HG02610 (cell line): ENCODE results near the gene SPINT4.
"Not testable (repeated sequence)": the region's sequence is repeated elsewhere in the genome, so short reads cannot be mapped to it uniquely, and the experiment has no call there.

ENCODE experiments used
- ATAC-seq: cut with Tn5 transposase; IDR thresholded peaks from one replicate; pipeline ENCODE4 v1.9.1; 2021; ENCODE audit warnings: mild to moderate bottlenecking, moderate library complexity; ENCODE audit not compliant: unreplicated experiment

Gene SPINT4

GRCh38 chr20:45764618-45765282 lies 42.6 kb downstream of the SPINT4 start:
- not testable (repeated sequence) for ATAC-seq

- ATAC-seq, result no peak
Observed at GRCh38 chr20:45765307-45765875, 43.2 kb downstream of the SPINT4 start.

GRCh38 chr20:45765980-45766379 lies 43.8 kb downstream of the SPINT4 start:
- ATAC-seq, result no peak

- no peak for ATAC-seq
Observed at GRCh38 chr20:45768479-45768878, 46.3 kb downstream of the SPINT4 start.

GRCh38 chr20:45771182-45771759 lies 49.1 kb downstream of the SPINT4 start:
- no peak for ATAC-seq

- no peak for ATAC-seq
Observed at GRCh38 chr20:45772693-45773092, 50.5 kb downstream of the SPINT4 start.

GRCh38 chr20:45774945-45775344 lies 52.8 kb downstream of the SPINT4 start:
- ATAC-seq, result no peak

GRCh38 chr20:45775411-45775810 lies 53.3 kb downstream of the SPINT4 start:
- ATAC-seq, result no peak
